Neuronal stem cell (in vitro differentiated cells): ENCODE results near the gene TSC22D4.
A peak's percentile ranks its signal among the peaks of the same experiment; 100 is the strongest.

Experiments
- DNase-seq: peaks from one replicate; pipeline ENCODE4 v3.0.0-alpha.2; 2013; ENCODE audit warnings: low spot score
- H2AFZ ChIP-seq: one replicate; pipeline ENCODE4 v1.6.1; 2013; ENCODE audit warnings: mild to moderate bottlenecking, low read length, inconsistent platforms
- H2AK5ac ChIP-seq: 2 replicates; pipeline ENCODE4 v1.6.1; 2013; ENCODE audit warnings: low read depth, mild to moderate bottlenecking, inconsistent platforms, low read length, moderate library complexity, mixed read lengths
- H2BK120ac ChIP-seq: 2 replicates; pipeline ENCODE4 v1.6.1; 2013; ENCODE audit warnings: low read depth, mild to moderate bottlenecking, inconsistent platforms, low read length, moderate library complexity, mixed read lengths
- H2BK12ac ChIP-seq: one replicate; pipeline ENCODE4 v1.6.1; 2013; ENCODE audit warnings: low read length, inconsistent platforms
- H2BK15ac ChIP-seq: 2 replicates; pipeline ENCODE4 v1.6.1; 2013; ENCODE audit warnings: mild to moderate bottlenecking, low read length, inconsistent platforms, mixed read lengths
- H2BK5ac ChIP-seq: one replicate; pipeline ENCODE4 v1.6.1; 2013; ENCODE audit warnings: inconsistent platforms, mild to moderate bottlenecking, low read length, moderate library complexity
- H3K14ac ChIP-seq: one replicate; pipeline ENCODE4 v1.6.1; 2013; ENCODE audit warnings: low read length, inconsistent platforms
- H3K18ac ChIP-seq: 2 replicates; pipeline ENCODE4 v1.6.1; 2013; ENCODE audit warnings: low read length, inconsistent platforms
- H3K23ac ChIP-seq: 2 replicates; pipeline ENCODE4 v1.6.1; 2013; ENCODE audit warnings: low read depth, mild to moderate bottlenecking, mixed read lengths, low read length, inconsistent platforms; ENCODE audit not compliant: poor library complexity
- H3K27ac ChIP-seq: replicated peaks from 3 replicates; pipeline ENCODE4 v1.5.1; 2013; ENCODE audit warnings: low read length, inconsistent platforms
- H3K27me3 ChIP-seq, 3 experiments: 2 replicates each; pipeline ENCODE4 v1.6.1; 2013; ENCODE audit warnings: low read length in 3 of 3, mild to moderate bottlenecking in 2 of 3, inconsistent platforms in 1 of 3, low read depth in 1 of 3, mixed read lengths in 1 of 3, moderate library complexity in 1 of 3; ENCODE audit not compliant: control insufficient read depth in 3 of 3, insufficient read depth in 3 of 3
- H3K36me3 ChIP-seq, 2 donors: replicated peaks in 1 of 2; 2 replicates each; pipeline ENCODE4 v1.6.1; 2013; ENCODE audit warnings: low read length in 2 of 2; ENCODE audit not compliant: control insufficient read depth in 2 of 2, insufficient read depth in 2 of 2
- H3K4ac ChIP-seq: 2 replicates; pipeline ENCODE4 v1.6.1; 2013; ENCODE audit warnings: inconsistent platforms, mild to moderate bottlenecking, low read length, moderate library complexity
- H3K4me1 ChIP-seq, 2 donors: 1 replicate in 1 of 2; 2 replicates in 1 of 2; pipeline ENCODE4 v1.6.1; 2013; ENCODE audit warnings: low read length in 2 of 2, low read depth in 1 of 2; ENCODE audit not compliant: control insufficient read depth in 2 of 2, insufficient read depth in 1 of 2
- H3K4me2 ChIP-seq: one replicate; pipeline ENCODE4 v1.6.1; 2013; ENCODE audit warnings: mild to moderate bottlenecking, low read length, inconsistent platforms; ENCODE audit not compliant: insufficient read depth, poor library complexity, severe bottlenecking
- H3K4me3 ChIP-seq, 2 donors: 2 replicates each; pipeline ENCODE4 v1.5.1; 2013; ENCODE audit warnings: low read length in 2 of 2, mild to moderate bottlenecking in 2 of 2, inconsistent platforms in 1 of 2, moderate library complexity in 1 of 2
- H3K79me1 ChIP-seq: one replicate; pipeline ENCODE4 v1.6.1; 2013; ENCODE audit warnings: low read depth, mild to moderate bottlenecking, inconsistent platforms, low read length, moderate library complexity
- H3K9ac ChIP-seq: one replicate; pipeline ENCODE4 v1.6.1; 2013; ENCODE audit warnings: mild to moderate bottlenecking, low read depth, low read length, inconsistent platforms; ENCODE audit not compliant: poor library complexity
- H3K9me3 ChIP-seq, 2 donors: replicated peaks in 1 of 2; 2 replicates each; pipeline versions ENCODE3 to v1.6.1; 2013; ENCODE audit warnings: low read length in 2 of 2, mild to moderate bottlenecking in 2 of 2, inconsistent platforms in 1 of 2, low read depth in 1 of 2, mixed read lengths in 1 of 2, moderate library complexity in 1 of 2; ENCODE audit not compliant: control insufficient read depth in 2 of 2, insufficient read depth in 1 of 2
- H4K8ac ChIP-seq: one replicate; pipeline ENCODE4 v1.6.1; 2013; ENCODE audit warnings: low read depth, mild to moderate bottlenecking, inconsistent platforms, low read length, moderate library complexity
- H4K91ac ChIP-seq: one replicate; pipeline ENCODE4 v1.6.1; 2013; ENCODE audit warnings: low read length, low read depth, mild to moderate bottlenecking, inconsistent platforms; ENCODE audit not compliant: poor library complexity
- WGBS, 2 donors: extraction: QIAGEN DNeasy Blood & Tissue Kit; methylation state at CpG; one replicate each; pipeline ENCODE4 v1.1.7; 2013; ENCODE audit warnings: missing lambda C conversion rate in 2 of 2, mixed read lengths in 1 of 2; ENCODE audit not compliant: insufficient read length in 2 of 2, insufficient replicate concordance in 1 of 2; ENCODE audit errors: extremely low coverage in 2 of 2; 5-methylcytosine and 5-hydroxymethylcytosine counted together

TSC22D4 gene

GRCh38 chr7:100428199-100428966 lies 50.6 kb downstream of the TSC22D4 start, which contains the start of gene ZCWPW1:
Gene ZCWPW1 (minus strand): TSS chr7:100428703. CDS start chr7:100420649, 8,054 bp downstream.
- Histone ChIP-seq H3K18ac (peak within 1 kb of the TSS; percentile 100), H3K9ac (peak within 1 kb of the TSS; percentile 93), H4K8ac (peak within 1 kb of the TSS; percentile 77), H2BK120ac (peak within 1 kb of the TSS; percentile 98), H3K4me3 (peak within 1 kb of the TSS; percentile 68 to 92), H3K79me1 (peaks cover 9% of the 10 kb centered on the region), H2BK5ac (peak within 1 kb of the TSS; percentile 96), H3K14ac (peak within 1 kb of the TSS; percentile 75), H2AK5ac (peak within 1 kb of the TSS; percentile 53), H4K91ac (no peak within 1 kb of the TSS), H3K9me3 (peaks cover 4% of the 10 kb centered on the region in 2 donors), H3K27me3 (peaks cover 0 to 2% (median 0%) of the 10 kb centered on the region in 3 experiments), H3K4me2 (peak within 1 kb of the TSS; percentile 95), H2BK15ac (no peak within 1 kb of the TSS), H2BK12ac (no peak within 1 kb of the TSS), H3K4me1 (peaks cover 21% of the 10 kb centered on the region in 2 donors), H2AFZ (peak within 1 kb of the TSS; percentile 94), H3K27ac (peak within 1 kb of the TSS; percentile 100), H3K36me3 (peaks cover 18 to 30% of the 10 kb centered on the region in 2 donors), H3K23ac (peak within 1 kb of the TSS; percentile 100), H3K4ac (no peak within 1 kb of the TSS)
- no CpG with 5 or more reads among the region's 66 CpGs for WGBS, 2 donors
- DNase-seq = peak; percentile 94

DNA sequence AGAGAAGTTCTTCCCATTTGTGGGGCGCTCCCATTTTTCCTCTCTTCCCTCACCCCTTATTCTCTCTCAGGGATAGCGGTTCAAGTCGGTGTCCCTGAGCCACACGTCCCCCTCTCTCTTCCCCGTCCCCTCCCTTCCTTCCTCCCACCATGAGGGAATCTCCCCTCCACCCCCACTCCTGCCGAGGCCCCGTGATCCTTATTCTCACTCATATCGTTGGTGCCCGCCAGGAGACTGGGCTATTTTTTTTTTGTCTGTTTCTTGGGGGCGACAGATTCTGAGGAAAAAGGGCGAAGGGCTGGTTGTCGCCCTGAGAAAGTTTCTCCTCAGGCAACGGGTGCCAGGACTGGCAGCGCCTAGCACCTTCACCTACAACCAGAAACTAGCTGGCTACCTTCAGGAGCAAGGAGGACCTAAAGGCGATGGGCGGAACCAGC lies 51.2 kb downstream of the TSC22D4 start:
- no peak overlapping the region for H4K91ac ChIP-seq
- no peak for DNase-seq
- peak overlapping the region; percentile 53 for H2AK5ac ChIP-seq
- H2BK5ac ChIP-seq = no peak overlapping the region
- H3K79me1 ChIP-seq = peaks cover 9% of the 10 kb centered on the region
- peak overlapping the region; percentile 94 for H2AFZ ChIP-seq
- peaks cover 21% of the 10 kb centered on the region in 2 donors for H3K4me1 ChIP-seq
- peaks cover 0 to 2% (median 0%) of the 10 kb centered on the region in 3 experiments for H3K27me3 ChIP-seq
- H3K4me3 ChIP-seq = peak overlapping the region; percentile 68 to 81
- no peak overlapping the region for H2BK15ac ChIP-seq
- no peak overlapping the region for H3K27ac ChIP-seq
- no peak overlapping the region for H3K14ac ChIP-seq
- peaks cover 13 to 24% of the 10 kb centered on the region in 2 donors for H3K36me3 ChIP-seq
- peaks cover 4% of the 10 kb centered on the region in 2 donors for H3K9me3 ChIP-seq
- WGBS, 2 donors = no CpG with 5 or more reads among the region's 16 CpGs
- H4K8ac ChIP-seq = peak overlapping the region; percentile 77
- no peak overlapping the region for H3K23ac ChIP-seq
- no peak overlapping the region for H2BK12ac ChIP-seq
- no peak overlapping the region for H3K4me2 ChIP-seq
- H3K9ac ChIP-seq = peak overlapping the region; percentile 15
- no peak overlapping the region for H2BK120ac ChIP-seq
- peak overlapping the region; percentile 93 for H3K18ac ChIP-seq
- H3K4ac ChIP-seq = no peak overlapping the region

- no peak overlapping the region for H3K4me2 ChIP-seq
- H3K27me3 ChIP-seq = peaks cover 0 to 2% (median 0%) of the 10 kb centered on the region in 3 experiments
- peaks cover 7 to 12% of the 10 kb centered on the region in 2 donors for H3K36me3 ChIP-seq
- H3K9ac ChIP-seq = no peak overlapping the region
- no peak overlapping the region for H3K14ac ChIP-seq
- H2BK120ac ChIP-seq = no peak overlapping the region
- peaks cover 11 to 13% of the 10 kb centered on the region in 2 donors for H3K4me1 ChIP-seq
- no peak overlapping the region for H4K8ac ChIP-seq
- no peak overlapping the region for H3K18ac ChIP-seq
- H3K4me3 ChIP-seq = no peak overlapping the region
- H2AK5ac ChIP-seq = no peak overlapping the region
- peaks cover 7% of the 10 kb centered on the region for H3K79me1 ChIP-seq
- H2BK12ac ChIP-seq = no peak overlapping the region
- H3K9me3 ChIP-seq = peaks cover 4% of the 10 kb centered on the region in 2 donors
- no peak overlapping the region for H3K27ac ChIP-seq
- no peak overlapping the region for H2BK15ac ChIP-seq
- no peak overlapping the region for H2BK5ac ChIP-seq
- H2AFZ ChIP-seq = no peak overlapping the region
- H3K23ac ChIP-seq = no peak overlapping the region
- no peak overlapping the region for H3K4ac ChIP-seq
- DNase-seq = no peak
- H4K91ac ChIP-seq = no peak overlapping the region
Measured at GRCh38 chr7:100426516-100426915, 52.5 kb downstream of the TSC22D4 start.

DNA sequence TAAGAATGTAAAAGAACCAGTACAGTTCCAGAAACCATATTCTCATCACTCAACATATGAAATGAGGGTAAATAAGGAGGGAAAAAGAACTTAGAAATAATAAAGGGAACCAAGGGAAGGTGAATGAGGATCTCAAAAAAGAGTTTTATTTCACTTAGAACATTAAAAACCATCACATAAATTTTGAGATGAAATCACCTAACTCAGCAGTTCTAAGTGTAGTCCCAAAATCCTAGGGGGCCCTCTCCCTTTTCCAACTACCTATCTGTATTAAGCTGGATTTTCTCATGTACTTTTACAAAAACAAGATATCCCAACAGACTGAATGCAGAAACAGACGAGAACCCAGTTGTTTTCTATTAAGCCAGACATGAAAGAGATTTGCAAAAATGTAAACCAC lies 53.7 kb downstream of the TSC22D4 start:
- no CpG with 5 or more reads among the region's 1 CpG for WGBS, 2 donors
- peaks cover 4% of the 10 kb centered on the region in 2 donors for H3K9me3 ChIP-seq

More for the DNA sequence above, 53.7 kb downstream of the TSC22D4 start:
- no peak overlapping the region for H4K8ac ChIP-seq
- H3K4ac ChIP-seq = no peak overlapping the region
- no peak overlapping the region for H3K18ac ChIP-seq
- no peak overlapping the region for H2AFZ ChIP-seq
- no peak overlapping the region for H2BK120ac ChIP-seq
- H3K4me3 ChIP-seq = no peak overlapping the region
- H3K9ac ChIP-seq = no peak overlapping the region
- no peak overlapping the region for H3K23ac ChIP-seq
- H2BK12ac ChIP-seq = no peak overlapping the region
- H3K79me1 ChIP-seq = no peaks in the 10 kb centered on the region
- H3K27me3 ChIP-seq = peaks cover 0 to 2% (median 0%) of the 10 kb centered on the region in 3 experiments
- no peaks in the 10 kb centered on the region for H3K36me3 ChIP-seq
- H3K27ac ChIP-seq = no peak overlapping the region
- H2BK15ac ChIP-seq = no peak overlapping the region
- DNase-seq = no peak
- H2BK5ac ChIP-seq = no peak overlapping the region
- no peak overlapping the region for H4K91ac ChIP-seq
- no peak overlapping the region for H2AK5ac ChIP-seq
- H3K4me2 ChIP-seq = no peak overlapping the region
- H3K4me1 ChIP-seq = peaks cover under 1 to 2% of the 10 kb centered on the region in 2 donors
- H3K14ac ChIP-seq = no peak overlapping the region
